Stimulated activated CD4-positive, alpha-beta T cell treated with anti-CD3 and anti-CD28 coated beads, TNF-alpha, amount 100 ng/mL, for 24 hours (primary cell): Measurements from ENCODE around the gene ELP5.

Experiments
- DNase-seq, 3 experiments: peaks; one replicate each; pipeline ENCODE4 v3.0.0-alpha.2; 2020; ENCODE audit warnings: low read depth in 3 of 3

The ELP5 gene

DNA sequence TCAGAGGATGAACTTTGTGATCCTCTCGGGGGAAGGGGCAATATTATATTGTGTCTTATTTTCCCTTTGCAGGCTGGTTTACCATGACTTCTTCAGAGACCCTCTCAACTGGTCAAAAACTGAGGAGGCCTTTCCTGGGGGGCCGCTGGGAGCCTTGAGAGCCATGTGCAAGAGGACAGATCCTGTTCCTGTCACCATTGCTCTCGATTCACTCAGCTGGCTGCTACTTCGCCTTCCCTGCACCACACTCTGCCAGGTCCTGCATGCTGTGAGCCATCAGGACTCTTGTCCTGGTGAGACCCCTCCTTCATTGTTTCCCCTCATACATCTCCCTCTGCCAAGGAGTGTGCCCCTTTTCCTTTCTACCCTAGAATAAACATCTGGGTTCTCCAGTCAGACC is 2.5 kb downstream of the ELP5 start:
- no peak for DNase-seq

DNA sequence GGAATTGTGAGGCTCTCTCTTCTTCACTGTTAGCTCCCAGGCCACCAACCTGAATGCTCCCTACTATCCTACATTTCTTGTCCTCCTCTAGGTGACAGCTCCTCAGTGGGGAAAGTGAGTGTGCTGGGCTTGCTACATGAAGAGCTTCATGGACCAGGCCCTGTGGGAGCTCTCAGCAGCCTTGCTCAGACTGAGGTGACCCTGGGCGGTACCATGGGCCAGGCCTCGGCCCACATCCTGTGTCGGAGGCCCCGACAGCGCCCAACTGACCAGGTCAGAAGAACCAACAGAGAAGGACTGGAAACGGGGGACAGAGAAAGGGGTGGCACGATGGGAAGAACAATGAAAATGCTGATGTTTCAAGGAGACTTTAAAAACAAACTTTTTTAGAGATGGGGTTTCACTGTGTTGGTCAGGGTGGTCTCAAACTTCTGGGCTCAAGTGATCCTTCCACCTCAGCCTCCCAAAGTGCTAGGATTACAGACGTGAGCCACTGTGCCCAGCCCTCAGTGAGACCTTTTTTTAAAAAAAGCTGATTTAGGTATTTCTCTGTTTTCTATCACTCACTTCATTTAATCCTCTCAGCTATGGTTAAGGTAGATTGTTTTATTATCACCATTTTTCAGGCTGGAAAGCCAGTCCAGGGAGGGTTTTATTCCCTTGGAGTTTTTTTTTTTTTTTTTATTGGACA is 4.9 kb downstream of the ELP5 start:
- DNase-seq: no peak

DNA sequence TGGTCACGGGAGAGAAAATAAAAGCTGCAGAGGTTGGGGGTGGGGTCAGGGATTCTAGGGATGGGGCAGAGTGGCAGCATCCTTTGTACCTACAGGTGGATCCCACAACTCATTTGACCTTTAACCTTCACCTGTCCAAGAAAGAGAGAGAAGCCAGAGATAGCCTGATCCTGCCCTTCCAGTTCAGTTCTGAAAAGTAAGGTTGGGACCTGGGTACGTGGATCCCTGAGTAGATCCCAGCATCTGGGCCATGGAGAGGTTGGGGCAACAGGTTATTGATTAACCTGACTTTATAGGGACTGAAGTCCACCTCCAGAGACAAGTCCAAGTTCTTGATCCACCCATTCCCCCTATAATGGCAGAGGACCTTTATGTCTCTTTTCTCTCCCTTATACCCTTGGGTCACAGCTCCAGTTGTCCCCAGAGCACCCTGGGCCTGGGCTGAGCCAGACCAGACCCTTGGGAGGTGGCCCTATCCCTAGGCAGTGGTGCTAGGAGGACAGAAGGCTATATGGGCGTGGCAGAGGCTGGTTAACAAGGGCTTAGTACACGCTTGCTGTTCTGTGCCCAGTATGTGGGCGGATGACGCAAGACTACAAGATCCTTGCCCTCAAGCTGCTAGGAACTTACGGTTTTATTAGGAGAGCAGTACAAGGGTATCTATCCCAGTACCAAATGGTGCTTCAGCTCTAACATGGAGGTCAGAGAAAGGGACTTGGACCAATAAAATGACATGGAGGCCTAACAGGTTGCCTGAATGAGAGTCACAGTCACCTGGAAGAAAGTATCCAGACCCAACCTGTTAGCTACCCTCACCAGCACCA is 6.9 kb downstream of the ELP5 start:
- DNase-seq: no peak

DNA sequence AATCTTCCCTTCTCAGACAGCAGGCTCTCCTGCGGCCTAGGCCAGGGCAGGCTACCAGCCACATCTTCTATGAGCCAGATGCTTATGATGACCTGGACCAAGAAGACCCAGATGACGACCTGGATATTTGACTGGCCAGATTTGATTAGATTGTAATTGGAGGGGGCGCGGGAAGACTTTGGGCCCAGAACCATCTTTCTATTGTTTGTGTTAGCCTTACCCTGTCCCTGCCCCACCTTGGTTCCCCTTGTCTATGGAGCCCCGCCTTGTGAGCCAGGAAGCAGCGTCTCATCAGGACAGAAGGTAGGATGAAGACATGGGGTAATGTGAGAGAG is 7.5 kb downstream of the ELP5 start:
- no peak for DNase-seq

DNA sequence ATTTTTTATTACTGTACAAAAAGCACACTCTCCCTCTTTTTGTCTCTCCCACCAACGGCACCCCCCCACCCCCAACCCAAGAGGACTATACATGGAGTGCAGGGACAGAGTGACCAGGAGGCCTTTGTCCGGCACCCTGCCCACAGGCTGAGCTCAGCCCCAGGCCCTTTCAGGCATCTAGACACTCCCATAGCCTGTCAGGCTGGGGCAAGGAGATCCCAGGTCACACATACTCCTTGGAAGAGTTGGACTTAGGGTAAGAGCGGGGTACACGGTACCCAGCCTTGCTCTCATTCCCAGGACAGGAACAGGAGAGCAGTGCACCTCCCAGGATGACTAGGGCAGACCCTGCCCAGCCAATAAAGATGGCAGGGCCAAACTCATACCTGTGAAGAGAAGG is 8.1 kb downstream of the ELP5 start:
- DNase-seq: no peak

DNA sequence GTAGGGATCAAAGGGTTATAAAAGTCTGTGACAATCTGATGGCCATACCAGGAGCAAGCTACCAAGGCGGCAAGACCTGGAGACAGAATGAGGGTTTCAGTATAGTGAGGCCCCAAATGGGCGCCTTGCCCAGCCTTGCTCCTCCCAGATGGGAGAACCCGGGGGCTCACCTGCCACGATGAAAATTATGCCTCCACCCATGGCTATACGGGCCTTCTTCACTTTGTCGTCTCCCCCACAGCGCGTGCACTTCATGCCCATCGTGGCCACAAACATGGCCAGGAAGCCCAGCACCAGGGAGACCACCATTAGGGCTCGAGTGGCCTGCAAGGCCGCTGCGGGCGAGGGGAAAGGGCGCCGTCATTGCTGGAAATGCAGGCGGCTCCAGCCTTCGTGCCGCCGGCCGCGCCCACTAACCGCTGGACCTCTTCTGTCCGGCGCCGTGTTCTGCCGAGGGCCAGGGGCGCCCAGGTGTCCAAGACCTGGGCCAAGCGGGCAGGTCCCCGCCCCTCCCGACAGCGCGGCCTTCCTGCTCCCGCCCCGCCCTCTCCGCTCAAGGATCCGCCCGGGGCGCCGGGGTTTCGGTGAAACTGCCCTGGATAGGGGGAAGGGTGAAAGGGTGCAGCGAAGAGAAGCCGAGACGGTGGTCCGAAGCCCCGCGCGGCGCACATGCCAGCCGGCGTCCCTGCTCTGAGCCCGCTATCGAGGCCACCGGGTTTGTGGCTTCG is 8.8 kb downstream of the ELP5 start:
- DNase-seq: no peak

DNA sequence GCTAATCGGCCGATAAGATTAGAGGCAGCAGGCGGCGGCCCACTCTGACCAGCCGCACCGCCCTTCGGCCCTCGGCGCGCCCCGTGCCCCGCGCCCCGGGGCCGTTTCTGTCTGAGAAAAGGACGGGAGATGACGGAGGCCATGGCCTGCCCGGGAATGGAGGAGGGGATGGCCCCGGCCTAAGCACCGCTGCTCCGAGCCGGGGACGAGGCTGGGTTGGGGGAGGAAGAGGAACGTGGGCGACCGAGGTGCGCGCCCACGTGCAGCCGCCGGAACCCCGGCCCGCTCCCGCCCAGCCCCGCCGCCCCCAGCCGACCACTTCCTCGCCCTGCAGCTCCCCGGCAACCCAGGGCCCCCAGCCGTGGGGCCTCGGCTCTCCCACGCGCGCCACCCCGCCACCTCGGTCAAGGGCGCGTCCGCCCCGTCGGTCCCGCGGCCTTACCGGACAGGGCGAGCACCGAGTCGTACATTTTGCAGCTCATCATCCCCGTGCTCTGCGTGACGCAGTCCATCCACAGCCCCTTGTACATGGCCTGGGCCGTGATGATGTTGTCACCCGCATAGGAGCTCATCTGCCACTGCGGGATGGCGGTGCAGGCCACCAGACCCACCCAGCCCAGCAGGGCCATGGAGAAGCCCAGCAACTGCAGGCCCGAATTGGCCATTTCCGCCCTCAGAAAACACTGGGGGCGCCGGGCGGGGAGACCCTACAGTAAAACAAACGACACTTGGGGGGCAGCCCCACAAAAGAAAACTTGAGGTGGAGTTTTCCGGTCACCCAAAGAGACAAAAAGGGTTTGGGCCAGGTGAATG is 9.6 kb downstream of the ELP5 start:
- DNase-seq: no peak

DNA sequence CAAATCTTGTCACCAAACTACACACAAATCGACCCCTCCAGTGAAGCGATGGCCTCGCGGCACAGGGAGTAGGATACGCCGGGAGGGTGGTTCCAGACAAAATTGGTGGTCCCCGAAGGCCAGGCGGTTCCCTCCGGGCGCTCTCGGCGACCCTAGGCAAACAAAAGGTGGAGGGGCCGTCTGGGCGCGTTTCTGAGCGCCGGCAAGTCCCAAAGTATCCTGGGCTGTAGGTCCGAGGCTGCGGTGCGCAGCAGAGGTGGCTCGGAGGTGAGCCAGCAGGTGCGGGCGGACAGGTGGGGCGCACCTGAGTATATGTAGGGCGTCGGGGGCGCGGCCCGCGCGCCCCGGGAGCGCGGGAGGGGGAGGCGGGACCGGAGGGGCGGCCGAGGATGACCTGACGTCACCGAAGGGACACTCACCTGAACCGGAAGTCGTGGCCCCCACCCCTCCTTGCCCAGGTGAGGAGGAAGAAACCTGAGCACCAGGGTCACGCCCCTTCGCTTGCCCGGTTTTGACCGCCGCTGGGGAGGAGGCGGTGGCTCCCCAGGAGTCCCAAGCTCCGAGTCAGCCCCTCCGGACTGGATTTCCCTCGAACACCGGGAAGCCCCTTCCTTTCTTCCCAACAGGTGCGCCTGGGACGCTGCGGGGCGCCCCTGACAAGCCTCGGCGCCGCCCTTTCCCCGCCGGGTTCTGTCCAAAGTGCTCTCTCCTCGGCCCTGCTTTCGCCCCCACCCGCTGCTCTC is 10.3 kb downstream of the ELP5 start, which contains the start of gene CLDN7:
TSS of gene CLDN7 (minus strand) at position 287 of the 743 bp plus-strand sequence. CDS start 435 bp downstream, outside the sequence.
- DNase-seq: no peak

DNA sequence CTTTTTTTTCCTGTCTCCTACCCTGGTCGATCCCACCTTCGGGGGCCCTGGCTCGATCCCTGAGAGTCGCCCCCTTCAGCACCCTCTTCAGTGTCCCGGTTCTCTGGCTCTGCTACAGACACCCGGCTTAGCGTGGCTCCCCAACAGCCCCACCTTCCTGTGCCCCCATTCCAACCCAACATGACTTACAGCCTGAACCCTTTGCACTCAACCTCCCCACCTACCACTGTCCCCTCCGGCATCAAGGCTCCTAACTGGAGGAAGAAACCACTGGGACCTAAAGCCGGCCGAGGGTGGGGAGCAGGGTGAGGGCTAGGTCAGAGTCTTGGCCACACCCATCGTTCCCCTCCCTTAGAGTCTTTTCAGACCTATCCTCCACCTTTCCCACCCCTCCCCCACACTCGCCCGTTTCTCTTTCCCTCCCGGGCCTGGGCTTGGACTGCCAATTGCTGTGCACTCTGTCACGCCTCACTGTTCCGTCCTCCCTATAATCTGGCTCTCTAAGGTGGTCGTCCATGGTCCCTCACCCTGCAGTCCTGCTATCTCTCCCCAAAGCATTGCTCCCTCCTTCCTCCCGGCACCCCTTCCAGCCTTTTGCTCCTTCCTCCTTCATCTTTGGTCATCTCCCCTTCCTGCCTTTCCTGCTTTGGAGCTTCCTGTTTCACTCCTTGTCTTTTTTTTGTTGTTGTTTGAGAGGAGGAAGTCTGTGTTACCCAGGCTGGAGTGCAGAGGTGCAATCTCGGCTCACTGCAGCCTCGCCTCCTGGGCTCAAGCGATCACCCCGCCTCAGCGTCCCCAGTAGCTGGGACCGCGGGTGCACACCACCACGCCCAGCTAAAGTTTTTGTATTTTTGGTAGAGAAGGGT is 11.2 kb downstream of the ELP5 start:
- DNase-seq: no peak

DNA sequence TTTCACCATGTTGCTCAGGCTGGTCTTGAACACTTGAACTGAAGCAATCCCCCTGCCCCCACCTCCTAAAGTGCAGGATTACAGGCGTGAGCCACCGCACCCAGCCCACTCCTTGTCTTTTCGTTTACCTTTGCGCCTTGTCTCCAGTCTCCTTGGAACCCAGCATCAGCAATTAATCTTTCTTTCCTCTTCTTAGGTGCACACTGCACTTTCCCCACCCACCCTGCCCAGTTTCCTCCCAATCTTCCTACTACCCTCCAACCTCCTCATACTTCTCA is 11.7 kb downstream of the ELP5 start:
- DNase-seq: no peak

DNA sequence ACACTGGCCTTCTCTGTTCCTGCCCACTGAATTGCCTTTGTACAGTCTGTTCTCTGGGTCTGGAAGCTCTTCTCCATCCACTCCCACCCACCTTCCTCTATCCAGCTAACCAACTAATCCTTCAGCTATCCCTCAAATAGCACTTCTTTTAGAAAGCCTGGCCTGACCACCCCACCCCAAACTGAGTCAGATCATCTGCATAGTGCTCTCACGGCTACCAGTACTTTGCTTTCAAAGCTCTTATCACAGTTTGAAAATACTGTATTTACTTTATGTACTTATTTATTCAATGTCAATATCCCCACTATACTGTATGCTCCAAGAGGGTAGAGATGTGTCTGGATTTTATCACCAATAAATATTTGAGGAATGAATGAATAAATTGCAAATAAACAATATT is 14.8 kb downstream of the ELP5 start:
- no peak for DNase-seq

DNA sequence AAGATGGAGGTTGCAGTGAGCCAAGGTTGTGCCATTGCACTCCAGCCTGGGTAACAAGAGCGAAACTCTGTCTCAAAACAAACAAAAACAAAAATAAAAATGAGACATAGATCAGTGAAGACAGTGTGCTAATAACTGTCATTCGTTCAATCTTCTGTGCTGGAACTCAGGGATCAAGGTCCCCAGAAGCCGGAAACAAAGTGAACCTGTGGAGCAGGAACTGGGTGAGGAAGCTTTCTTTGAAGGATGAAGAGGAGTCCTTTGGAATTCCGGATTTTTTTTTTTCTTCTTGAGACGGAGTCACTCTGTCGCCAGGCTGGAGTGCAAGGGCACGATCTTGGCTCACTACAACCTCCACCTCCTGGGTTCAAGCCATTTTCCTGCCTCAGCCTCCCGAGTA is 27.4 kb downstream of the ELP5 start:
- no peak for DNase-seq

DNA sequence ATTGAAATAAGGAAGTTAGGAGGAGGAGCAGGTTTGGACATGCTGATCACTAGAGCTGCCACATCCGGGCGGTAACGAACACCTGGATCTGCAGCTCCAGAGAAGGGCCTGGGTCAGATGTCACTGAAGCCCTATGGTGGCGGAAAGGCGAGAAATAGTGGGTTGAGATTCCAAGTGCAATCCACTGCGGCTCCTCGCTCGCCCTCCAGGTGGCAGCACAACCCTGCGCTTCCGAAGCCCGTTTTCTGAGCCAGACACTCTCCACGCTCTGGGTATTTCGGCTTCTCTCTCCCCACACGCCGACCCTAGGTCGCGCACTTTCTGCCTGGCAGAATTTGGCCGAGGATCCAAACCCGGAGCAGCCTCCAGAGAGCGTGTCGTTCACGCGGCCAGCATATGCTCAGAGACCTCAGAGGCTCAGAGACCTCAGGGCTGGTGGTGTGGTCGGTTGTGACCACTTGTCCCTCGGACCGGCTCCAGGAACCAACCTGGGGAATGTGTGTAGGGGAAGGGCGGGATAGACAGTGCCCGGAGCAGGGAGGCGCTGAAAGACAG is 28.6 kb downstream of the ELP5 start:
- peak; percentile 67 to 85 (median 78) for DNase-seq

DNA sequence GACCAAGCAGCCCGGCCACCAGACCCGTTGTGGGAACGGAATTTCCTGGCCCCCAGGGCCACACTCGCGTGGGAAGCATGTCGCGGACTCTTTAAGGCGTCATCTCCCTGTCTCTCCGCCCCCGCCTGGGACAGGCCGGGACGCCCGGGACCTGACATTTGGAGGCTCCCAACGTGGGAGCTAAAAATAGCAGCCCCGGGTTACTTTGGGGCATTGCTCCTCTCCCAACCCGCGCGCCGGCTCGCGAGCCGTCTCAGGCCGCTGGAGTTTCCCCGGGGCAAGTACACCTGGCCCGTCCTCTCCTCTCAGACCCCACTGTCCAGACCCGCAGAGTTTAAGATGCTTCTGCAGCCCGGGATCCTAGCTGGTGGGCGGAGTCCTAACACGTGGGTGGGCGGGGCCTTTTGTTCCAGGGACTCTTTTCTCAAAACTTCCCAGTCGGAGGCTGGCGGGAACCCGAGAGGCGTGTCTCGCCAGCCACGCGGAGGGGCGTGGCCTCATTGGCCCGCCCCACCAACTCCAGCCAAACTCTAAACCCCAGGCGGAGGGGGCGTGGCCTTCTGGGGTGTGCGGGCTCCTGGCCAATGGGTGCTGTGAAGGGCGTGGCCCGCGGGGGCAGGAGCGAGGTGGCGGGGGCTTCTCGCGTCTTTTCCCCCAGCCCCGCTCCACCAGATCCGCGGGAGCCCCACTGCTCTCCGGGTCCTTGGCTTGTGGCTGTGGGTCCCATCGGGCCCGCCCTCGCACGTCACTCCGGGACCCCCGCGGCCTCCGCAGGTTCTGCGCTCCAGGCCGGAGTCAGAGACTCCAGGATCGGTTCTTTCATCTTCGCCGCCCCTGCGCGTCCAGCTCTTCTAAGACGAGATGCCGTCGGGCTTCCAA is 29.3 kb downstream of the ELP5 start, which contains the start of gene SLC2A4:
TSS of gene SLC2A4 (plus strand) at position 645 of the 879 bp plus-strand sequence. CDS start at position 862, 217 bp downstream.
- peak; percentile 79 to 94 (median 84) for DNase-seq

DNA sequence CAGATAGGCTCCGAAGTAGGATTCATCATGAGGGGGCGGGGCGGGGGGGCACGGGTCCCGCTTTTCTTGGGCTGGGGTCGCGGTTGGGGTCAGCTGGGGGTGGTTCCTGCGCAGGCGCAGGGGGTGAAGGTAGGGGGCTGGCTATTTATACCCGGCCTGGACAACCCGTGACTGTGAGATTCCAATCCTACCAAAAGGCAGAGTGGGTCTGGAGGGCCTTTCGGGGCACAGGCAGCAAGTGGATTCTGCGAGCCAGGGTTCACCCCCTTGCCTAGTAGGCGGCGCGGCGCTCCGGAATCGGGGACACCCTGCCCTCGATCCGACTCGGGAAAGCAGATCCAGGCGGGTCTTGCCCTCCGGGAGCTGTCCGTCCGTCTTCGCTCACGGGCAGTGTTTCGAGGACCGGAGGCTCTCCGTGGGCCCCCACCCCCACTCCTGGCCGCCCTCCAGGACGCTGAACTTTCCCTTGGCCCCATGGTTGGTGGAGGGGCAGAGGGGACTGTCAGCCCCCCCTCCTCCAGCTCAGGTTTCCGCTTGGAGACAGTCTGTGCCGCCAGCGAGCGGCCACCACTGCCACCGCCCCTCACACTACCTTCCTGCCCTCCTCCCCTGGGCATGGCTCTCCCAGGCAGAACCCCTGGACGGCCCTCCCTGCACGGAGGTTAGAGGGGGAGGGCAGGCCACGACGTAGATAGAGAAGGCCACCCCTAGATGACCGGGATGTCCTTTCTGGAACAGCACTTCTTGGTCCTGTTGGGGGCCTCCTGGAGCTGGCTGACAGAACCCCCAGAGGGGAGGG is 30.1 kb downstream of the ELP5 start:
- DNase-seq: no peak

DNA sequence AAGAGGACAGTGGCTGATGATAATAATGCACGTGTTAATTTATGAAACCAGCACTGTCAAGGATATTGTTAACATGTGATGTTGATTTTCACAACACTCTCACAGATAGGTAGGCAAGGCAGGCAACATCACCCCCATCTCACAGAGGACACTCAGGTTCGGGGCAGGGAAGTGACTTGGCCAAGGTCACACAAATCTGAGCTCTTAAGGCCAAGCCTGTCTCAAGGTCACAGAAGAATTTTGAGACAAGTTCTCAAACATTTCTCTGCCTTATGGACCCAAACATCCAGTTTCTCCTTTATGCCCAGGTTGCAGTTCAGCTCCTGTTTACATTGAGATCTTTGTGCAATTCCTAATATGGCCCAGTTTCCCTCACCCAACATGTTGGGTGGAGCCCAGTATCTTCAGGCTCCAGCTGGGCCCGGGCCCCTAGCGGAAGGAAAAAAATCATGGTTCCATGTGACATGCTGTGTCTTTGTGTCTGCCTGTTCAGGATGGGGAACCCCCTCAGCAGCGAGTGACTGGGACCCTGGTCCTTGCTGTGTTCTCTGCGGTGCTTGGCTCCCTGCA is 30.8 kb downstream of the ELP5 start:
- no peak for DNase-seq

DNA sequence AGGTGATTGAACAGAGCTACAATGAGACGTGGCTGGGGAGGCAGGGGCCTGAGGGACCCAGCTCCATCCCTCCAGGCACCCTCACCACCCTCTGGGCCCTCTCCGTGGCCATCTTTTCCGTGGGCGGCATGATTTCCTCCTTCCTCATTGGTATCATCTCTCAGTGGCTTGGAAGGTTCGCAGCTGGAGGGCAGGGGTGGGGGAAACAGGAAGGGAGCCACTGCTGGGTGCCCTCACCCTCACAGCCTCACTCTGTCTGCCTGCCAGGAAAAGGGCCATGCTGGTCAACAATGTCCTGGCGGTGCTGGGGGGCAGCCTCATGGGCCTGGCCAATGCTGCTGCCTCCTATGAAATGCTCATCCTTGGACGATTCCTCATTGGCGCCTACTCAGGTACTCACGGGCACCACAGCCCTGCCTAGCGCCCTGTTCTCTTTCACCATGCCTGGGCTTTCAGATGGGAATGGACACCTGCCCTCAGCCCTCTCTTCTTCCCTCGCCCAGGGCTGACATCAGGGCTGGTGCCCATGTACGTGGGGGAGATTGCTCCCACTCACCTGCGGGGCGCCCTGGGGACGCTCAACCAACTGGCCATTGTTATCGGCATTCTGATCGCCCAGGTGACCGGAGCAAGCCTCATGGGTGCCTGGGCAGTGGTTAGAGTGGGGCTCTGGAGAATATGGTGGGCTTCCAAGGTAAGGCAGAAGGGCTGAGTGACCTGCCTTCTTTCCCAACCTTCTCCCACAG is 31.6 kb downstream of the ELP5 start:
- no peak for DNase-seq
